RWPE2 (cell line): ENCODE data around the gene PRKCH.

Source experiments
- ATAC-seq: fragments of 200-7000 bp; cut with Tn5 transposase; 3 replicates; pipeline ENCODE4 v1.9.1; 2021; ENCODE audit warnings: low read depth
- DNase-seq: peaks from one replicate; pipeline ENCODE4 v3.0.0-alpha.2; 2020; ENCODE audit warnings: low spot score
- H3K27ac ChIP-seq: fragments of 450-650 bp; 2 replicates; pipeline ENCODE4 v1.5.1; 2017; ENCODE audit warnings: mild to moderate bottlenecking; ENCODE audit not compliant: poor library complexity, severe bottlenecking
- H3K27me3 ChIP-seq: fragments of 250-450 bp; sonication (Bioruptor Pico); 2 replicates; pipeline ENCODE4 v1.5.1; 2021; ENCODE audit warnings: mild to moderate bottlenecking, moderate library complexity; ENCODE audit not compliant: insufficient read depth, poor library complexity, severe bottlenecking
- H3K36me3 ChIP-seq: fragments of 250-450 bp; sonication (Bioruptor Pico); 2 replicates; pipeline ENCODE4 v1.5.1; 2020; ENCODE audit warnings: low read depth, mild to moderate bottlenecking, moderate library complexity
- H3K4me1 ChIP-seq: fragments of 250-450 bp; sonication (Bioruptor Pico); 2 replicates; pipeline ENCODE4 v1.5.1; 2021; ENCODE audit warnings: mild to moderate bottlenecking, moderate library complexity; ENCODE audit not compliant: insufficient read depth, poor library complexity, severe bottlenecking
- H3K4me3 ChIP-seq: fragments of 250-450 bp; sonication (Bioruptor Pico); 2 replicates; pipeline ENCODE4 v1.5.1; 2021; ENCODE audit warnings: mild to moderate bottlenecking, moderate library complexity; ENCODE audit not compliant: severe bottlenecking
- H3K9me3 ChIP-seq: fragments of 250-450 bp; sonication (Bioruptor Pico); 2 replicates; pipeline ENCODE4 v1.5.1; 2021; ENCODE audit warnings: mild to moderate bottlenecking, moderate library complexity; ENCODE audit not compliant: severe bottlenecking
- CTCF ChIP-seq: fragments of 450-650 bp; IDR thresholded peaks from one replicate; pipeline ENCODE4 v1.5.1; 2017; ENCODE audit warnings: mild to moderate bottlenecking, moderate library complexity; ENCODE audit not compliant: poor library complexity, severe bottlenecking

The PRKCH gene

GRCh38 chr14:61375218-61375617 lies 53.8 kb downstream of the PRKCH start:
- no peak for TF ChIP-seq CTCF
- Histone ChIP-seq H3K36me3 (no peaks in the 10 kb centered on the region), H3K9me3 (peaks cover 9% of the 10 kb centered on the region), H3K4me3 (no peak overlapping the region), H3K4me1 (no peaks in the 10 kb centered on the region), H3K27ac (no peak overlapping the region), H3K27me3 (no peaks in the 10 kb centered on the region)
- ATAC-seq (no peak), DNase-seq (no peak)

DNA sequence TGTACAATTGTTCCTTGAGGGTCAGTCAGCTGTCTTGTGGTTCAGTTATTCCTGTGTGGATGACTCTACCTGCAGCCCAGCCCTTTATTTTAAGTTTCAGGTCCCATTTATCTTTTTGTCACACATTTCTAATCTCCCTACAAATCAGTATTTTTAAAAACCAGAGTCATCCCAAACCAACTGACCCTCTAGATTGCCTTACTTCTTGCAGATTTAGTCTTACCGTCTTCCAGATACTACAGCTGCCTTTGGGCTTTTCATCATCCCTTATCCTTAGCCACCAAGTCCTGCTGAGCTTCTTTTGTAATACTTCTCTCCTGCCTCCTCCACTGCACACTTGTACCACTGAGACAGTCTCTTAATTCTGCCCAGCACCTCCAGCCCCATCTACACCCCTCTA lies 54.9 kb downstream of the PRKCH start:
- H3K4me3 ChIP-seq, result no peak overlapping the region
- H3K9me3 ChIP-seq, result peaks cover 9% of the 10 kb centered on the region
- no peaks in the 10 kb centered on the region for H3K36me3 ChIP-seq
- no peaks in the 10 kb centered on the region for H3K4me1 ChIP-seq
- H3K27me3 ChIP-seq, result no peaks in the 10 kb centered on the region
- ATAC-seq (no peak), DNase-seq (no peak)
- H3K27ac ChIP-seq, result no peak overlapping the region
- no peak for TF ChIP-seq CTCF

DNA sequence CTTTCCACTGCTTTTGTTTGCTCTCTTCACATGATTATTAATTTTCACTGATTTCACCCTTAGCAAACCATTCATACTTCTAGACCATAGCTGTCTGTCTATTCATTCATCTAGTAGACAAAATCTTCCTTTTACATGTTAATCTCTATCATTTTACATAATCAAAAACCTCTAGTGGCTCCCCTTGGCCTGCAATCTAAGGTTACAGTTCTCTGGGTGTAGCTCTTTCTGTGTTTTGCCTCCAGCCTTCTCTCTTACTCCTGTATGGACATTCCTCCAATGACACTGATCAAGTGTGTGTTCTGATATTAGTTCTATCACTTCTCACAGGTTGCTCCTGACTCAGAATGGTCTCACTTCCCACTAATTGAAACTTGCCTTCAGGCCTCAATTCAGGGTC lies 56.4 kb downstream of the PRKCH start:
- ATAC-seq, result no peak
- Histone ChIP-seq H3K9me3 (peaks cover 9% of the 10 kb centered on the region), H3K36me3 (no peaks in the 10 kb centered on the region), H3K4me1 (no peaks in the 10 kb centered on the region), H3K27ac (no peak overlapping the region), H3K27me3 (no peaks in the 10 kb centered on the region), H3K4me3 (no peak overlapping the region)
- no peak for TF ChIP-seq CTCF
- no peak for DNase-seq

DNA sequence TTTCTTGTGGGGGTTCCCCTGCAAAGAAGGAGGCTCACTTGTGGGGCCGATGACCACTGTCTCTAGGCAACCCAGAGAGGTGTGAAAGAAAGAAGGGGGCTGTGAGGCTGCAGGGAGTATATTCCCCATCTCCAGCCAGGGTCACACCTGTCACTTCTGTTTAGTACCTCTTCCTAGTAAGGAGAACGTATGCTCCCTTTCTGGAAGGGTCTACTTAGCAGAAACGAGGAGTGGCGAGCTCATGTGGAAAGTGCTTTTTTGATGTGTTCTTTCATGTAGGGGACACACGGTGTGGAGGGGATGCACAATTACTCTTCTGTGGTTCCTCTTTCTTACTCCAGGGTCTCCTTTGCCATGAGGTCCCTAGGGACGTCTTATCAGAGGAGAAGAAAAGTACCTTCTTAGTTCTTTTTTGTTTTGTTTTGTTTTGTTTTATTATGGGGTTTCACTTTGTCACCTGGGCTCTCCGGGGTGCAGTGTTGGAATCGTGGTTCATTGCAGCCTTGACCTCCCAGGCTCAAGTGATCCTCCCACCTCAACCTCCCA lies 58.3 kb downstream of the PRKCH start:
- no peaks in the 10 kb centered on the region for H3K9me3 ChIP-seq
- no peak for ATAC-seq

More for the DNA sequence above, 58.3 kb downstream of the PRKCH start:
- H3K4me3 ChIP-seq, result no peak overlapping the region
- H3K27me3 ChIP-seq, result no peaks in the 10 kb centered on the region
- no peak overlapping the region for H3K27ac ChIP-seq
- H3K36me3 ChIP-seq, result no peaks in the 10 kb centered on the region
- no peaks in the 10 kb centered on the region for H3K4me1 ChIP-seq
- no peak for TF ChIP-seq CTCF
- no peak for DNase-seq
